Activated CD8-positive, alpha-beta memory T cell treated with anti-CD3 and anti-CD28 coated beads for 24 hours (primary cell): ENCODE data around the gene C1orf116.

ENCODE experiments used
- DNase-seq: peaks from one replicate; pipeline ENCODE4 v3.0.0-alpha.2; 2020

Gene C1orf116

DNA sequence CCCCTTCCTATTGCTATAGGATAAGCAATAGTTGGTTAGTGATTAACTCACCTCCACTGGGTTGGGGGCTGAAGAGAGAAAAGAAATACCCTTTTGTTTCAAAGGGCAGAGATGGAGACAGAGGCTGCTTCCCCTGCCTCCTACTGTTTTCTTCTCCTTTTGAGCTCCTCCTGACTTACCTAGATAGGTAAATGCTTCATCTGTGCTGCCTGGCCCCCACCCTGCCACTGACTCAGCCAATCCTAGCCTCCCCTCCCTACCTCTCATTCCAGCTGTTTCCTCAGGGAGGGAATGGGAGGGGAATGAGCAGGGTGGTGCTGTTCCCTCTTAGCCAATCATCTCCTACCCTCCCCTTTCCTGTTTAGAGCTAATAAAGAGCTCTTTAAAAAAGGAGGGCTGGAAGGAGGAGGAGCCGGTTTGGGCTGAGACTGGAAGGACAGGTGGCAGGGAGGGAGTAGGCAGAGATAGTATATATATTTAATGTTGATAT, at the start of gene C1orf116:
TSS of gene C1orf116 (minus strand) at position 229 of the 490 bp plus-strand sequence. CDS start 5,158 bp downstream, outside the sequence.
- DNase-seq: no peak

DNA sequence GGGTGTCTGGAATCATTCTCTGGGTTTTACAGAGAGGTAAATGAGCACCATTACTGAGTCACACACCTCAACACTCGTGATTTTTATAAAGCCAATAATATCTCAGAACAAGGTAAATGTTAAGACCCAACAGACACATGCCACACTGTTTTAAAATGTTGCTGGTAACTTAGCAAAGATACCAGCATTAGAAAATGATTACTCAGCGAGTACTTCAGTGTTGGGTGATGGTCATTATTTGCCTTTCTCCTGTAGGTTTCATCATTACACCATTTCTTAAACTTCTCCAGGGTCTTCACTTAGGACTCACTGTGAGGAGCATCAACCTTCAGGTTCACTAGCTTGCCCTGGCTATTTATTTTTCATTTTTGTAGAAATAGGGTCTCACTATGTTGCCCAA, 49.2 kb upstream of the C1orf116 start:
- no peak for DNase-seq

DNA sequence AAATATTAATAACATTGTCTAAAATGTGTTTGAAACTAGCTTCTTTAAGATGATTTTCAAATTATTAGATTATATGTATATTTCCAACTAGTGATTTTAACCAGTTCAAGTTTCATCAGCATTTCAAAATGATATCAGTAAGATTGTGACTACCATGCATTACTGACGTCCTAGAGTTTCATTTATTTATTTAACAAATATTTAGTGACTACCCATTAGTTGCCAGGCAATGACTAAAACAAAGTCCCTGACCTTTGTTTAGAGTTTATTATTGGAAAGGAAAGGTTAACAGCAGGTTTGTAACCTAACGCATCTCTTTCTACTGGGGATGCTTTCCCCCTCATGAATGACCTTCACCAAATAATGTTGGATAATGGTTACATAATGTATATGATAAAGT, 48.5 kb upstream of the C1orf116 start:
- no peak for DNase-seq

DNA sequence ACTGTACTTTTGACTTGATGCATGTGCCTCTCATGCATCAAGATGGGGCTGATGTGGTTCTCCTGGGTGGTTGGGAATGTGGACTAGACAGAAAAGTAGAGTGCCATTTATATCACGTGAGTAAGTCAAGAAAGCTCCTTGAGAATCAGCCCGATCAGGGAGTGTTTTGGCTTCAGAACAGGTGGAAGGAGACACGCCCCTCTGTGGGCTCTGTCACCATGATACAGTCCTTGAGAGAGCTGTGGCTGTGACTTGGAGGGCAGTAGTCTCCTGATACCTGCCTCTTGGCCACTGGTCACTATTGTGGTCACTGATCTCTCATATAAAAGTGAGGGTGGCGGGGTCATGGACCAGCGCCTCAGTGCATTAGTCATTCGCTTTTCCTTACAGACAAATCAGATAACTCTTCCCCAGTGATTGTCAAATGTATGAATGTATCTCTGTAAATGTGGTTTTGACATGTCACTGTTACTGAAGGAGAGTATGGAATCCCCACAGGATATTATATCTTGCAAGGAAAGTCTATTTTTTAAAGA, 47.2 kb upstream of the C1orf116 start:
- DNase-seq: no peak

DNA sequence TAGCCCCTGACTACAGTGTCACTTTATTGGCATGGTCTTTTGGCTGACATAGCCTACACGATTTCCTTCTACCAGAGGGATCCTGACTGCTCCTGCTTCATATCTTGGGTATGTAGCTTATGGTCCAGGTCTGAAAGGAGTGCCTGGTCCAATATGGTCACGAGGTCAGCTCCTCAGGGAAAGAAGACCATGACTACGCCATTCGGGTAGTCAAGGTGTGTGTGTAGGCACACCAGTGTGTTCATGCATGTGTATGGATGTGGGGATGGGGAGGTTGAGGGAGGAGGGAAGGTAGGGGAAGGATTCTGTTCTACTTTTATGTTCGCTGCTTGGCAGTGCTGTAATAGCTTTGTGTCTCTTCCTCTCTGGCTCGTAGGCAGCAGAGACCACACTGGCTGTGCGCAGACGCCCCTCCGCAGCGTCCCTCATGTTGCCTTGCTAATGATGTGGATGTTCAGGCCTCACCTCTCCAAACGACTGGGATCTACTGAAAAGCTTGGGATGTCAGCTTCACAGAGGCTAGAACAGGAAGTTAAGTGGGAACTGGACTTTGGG, 46.1 kb upstream of the C1orf116 start:
- DNase-seq: no peak

DNA sequence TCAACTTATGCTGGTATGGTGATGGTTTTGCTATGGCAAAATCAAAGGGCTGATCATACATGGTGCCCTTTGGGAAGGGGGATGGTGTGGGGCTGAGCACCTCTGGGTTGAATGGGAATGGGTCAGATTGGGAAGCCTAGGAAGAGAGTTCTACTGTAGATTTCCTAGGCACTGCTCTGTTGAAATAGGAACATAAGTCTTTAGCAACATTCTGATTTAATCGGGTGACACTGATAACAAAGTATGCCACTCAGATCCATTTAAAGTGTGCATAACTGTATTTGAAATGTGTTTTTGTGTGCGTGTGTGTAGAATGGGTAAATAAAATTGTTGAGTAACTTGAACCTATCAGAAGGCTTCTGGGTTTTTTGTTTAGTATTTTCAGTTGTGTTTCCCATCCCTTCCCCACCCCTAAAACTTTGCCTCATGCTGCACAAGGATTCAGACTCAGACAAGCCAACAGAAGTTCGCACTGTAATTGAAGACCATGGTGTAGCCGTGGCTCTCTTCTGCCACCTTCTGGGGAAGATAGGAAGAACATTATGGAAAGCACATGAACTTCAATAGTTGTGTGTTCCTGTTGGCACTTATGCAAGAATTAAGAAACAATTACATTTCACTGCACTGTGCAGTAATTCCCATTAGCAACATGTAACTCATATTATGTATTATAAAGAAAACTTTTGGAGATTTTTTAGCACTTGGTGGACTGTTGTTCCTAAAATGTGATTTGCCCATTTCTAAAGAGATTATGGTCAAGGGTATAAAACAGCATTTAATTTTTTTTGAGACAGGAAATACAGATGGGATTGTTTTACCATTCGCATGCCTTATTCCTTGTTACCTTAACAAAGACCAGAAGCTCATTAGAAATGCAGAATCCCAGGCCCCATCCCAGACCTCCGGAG, 45.2 kb upstream of the C1orf116 start:
- DNase-seq: peak; percentile 78

DNA sequence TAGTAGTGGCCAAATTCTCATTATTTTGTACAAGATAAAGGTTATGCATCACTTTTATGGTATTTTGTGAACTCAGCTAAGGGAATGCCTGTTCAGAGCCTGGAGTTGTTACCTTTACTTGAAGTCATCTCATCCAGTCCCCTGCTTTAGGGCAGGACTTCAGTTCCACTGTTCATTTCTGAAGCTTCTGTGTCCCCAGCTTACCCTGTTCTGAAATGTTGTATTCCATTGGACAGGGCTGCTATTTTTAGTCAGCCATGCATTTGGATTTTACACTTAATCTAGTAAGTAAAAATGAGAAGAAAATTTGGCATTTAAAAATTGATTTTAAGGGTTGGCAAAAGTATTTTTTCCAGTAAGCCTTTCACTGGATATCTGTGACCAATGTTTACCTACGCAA, 44.5 kb upstream of the C1orf116 start:
- no peak for DNase-seq

DNA sequence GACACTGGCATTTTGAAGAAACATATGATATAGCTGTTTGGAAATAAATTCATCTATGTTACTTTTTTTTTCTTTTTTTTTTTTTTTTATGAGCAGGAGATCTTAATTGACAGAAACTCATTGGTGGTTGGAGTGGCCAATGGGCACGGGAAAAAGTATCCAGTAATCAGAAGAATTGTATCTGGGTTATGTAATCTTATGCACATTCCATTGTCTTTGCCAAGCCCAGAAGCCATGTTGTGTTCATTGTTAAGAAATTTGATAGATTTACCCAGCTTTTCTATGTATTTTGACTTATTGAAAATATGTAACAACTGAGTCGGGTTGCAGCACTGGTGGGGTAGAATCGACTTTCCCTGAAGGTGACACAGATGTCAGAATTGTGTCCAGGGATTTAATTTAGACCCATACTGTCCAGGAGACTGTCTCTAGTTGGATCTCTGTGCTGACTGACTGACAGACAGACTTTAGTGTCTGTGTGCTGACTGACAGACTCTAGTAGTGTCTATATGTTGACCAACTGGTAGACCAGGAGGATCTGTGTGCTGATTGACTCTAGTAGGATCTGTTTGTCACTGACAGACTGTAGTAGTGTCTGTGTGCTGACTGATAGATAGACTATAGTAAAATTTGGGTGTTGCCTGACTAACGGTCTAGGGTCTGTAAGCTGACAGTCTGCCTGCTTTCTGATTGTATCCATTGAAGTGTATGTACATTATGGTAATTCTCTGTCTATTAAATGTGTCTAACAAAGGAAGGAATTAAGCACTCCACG, 43.8 kb upstream of the C1orf116 start:
- no peak for DNase-seq

DNA sequence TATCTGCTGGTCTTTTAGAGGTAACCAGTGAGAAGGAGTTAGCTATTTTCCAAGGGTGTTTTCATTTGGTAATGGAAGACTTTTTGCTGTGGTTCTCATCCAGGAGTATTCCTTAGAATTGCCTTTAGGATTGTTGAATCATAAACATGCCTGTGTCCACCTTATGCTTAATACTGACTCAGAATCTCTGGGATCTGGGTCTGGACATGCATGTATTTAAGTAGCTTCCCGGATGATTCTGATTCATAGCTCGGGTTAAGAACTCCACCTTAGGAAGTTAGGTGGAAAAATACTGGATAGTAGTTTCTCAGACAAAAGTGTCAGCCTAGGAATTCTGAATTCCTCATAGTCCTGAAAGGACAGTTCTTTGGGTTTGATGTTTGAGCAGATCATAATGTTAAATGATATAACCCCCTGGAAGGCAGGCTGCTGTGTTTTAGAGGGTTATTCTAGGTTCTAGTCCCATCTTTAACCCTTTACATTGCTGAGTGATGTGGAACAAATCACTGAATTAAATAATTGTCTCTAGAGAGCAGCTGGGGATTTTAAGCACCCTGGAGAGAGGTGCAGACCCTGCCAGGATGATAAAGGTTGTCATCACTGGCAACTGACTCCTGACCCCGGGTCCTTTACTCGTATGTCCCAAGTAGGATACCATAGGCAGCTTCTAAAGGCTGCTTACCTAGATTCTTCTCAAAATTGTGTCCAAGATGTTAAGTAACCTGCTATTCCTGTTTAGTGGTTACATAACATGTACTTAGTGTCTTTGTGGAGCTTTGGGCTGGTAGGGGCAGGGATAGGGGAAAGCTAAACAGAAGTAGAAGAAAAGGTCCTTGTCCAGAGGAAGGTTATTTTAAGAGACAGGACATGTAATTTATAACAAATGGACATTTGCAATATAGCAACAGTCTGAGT, 41.6 kb upstream of the C1orf116 start:
- DNase-seq: no peak

DNA sequence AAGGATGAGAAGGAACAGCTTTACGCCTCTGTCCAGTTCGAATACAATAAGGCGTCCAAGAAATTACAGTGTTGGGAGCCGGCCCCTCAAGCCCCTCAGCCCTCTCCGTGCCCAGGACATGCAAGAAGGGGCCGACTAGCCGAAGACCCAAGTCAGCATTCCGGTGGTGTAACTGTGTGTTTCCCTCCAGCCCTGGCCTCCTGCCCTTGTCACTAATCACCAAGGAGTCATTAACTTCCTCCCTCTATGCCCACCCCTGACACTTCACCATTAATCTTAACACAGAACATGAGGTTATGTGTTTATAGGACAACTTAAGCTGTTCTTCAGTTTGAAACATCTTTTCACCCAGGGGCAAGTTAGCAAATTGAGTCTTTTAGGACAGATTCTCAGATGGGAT, 39.7 kb upstream of the C1orf116 start:
- DNase-seq: no peak

DNA sequence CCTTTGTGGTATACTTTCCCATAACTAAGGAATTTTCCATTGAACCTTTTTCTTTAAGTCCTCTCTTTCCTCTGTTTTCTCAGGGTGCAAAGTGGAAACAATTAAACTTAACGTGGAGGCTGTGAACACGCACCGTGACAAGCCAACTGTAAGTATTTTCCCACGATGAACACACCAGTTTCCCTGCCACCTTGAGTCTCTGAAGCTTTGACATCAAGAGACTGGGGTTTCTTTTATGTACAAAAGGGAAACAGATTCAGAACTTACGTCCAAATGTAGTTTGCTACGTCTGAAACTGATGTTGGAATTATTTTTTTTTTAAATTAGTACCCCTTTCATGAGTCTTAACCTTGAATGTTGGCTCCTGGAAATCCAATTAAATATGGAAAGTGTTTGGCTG, 38.9 kb upstream of the C1orf116 start:
- no peak for DNase-seq

DNA sequence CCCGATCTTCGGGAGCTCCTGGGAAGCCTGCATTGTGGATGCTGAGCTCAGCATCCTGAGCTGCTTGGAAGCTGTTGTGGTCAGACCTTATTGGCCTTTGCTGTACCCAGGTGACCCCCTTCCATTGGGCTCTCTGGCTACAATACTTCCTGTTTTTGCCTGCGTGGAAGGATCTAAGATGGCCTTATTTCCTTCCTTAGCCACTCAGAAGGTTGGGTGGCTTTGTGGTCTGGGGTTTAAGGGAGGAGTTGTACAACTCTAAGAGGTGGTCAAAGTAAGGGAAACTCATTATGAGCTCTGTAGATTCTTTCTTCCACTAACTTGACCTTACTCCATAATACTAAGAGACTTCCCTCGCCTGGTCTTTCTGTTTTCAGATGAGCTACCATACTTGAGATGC, 38.3 kb upstream of the C1orf116 start:
- DNase-seq: no peak

DNA sequence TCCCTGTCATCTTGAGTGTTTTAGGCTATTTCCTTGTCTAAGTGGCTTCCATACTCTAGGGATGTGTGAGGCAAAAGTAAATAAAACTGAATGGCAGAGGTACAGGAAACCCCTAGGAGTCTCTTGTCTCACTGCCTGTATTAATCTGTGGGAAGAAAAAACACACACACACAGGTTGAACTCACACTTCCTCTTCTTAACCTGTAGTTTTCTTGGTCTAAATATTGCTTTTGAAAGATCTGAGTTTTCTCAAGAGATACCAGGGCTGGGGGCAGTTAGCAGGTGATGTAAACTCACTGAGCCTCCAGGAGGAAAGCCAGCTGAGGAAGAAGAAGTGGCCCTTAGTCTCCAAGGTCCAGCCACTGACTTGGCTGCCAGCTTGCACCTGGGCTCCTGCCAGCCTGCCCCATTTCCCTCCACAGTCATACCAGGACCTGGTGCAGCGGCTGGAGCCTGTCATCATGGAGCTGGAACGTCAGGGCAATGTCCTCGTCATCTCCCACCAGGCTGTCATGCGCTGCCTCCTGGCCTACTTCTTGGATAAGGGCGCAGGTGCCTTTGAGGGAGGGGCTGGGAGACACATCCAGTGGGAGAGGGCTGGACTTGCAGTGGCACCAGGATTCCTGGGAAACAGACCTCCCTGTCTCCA, 37.4 kb upstream of the C1orf116 start:
- no peak for DNase-seq

DNA sequence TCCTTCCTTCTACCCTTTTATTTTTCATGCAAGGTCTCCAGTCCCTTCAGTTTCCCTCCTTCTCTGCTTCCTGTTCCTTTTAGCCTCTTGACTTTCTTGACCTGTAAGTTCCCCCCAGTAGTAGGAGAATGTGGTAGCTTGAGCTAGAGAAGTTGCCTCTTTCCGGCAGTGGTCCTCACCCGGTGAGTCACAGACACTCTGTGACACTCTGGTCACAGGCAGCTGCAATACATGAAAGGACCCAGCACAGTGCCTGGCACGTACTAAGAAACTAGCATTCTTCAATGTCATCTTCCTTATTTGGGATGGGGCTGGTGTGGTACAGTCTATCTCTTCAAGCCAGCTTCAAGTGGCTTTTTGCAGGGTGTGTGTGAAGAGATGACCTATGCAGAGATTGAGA, 36.5 kb upstream of the C1orf116 start:
- DNase-seq: no peak

DNA sequence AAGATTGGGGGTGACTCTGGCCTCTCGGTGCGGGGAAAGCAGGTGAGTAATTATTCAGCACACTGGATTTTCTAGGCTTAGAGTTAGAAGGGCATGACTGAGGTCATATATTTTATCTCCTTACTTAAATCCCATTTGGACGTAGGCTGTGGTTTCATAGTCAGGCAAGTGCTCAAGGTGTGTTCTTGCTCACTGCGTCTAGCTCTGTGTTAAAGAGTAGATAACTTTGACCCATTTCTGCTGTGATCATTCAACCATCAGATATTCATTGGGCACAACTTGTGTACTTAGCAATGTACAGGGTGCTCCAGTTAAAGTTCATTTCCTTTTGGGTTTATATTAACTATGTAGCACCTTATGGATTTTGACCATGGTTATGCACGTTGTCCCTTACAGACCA, 35.1 kb upstream of the C1orf116 start:
- DNase-seq: no peak

DNA sequence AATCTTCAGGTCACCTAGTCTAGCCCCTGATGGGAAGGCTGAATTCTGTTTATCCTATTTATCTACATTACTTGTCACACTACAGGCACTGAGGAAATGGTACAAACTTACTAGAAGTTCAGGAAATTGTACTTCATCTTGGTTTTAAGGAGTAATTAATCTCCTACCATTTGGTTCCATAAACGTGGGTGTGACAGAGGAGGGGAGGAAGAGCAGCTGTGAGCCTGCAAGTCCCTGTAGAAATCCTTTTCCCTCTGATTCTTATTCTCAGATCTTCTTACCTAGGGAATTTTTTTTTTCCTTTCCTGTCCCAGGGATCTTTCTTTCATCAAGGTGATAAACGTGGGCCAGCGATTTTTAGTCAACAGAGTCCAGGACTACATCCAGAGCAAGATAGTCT, 34.6 kb upstream of the C1orf116 start:
- DNase-seq: no peak

DNA sequence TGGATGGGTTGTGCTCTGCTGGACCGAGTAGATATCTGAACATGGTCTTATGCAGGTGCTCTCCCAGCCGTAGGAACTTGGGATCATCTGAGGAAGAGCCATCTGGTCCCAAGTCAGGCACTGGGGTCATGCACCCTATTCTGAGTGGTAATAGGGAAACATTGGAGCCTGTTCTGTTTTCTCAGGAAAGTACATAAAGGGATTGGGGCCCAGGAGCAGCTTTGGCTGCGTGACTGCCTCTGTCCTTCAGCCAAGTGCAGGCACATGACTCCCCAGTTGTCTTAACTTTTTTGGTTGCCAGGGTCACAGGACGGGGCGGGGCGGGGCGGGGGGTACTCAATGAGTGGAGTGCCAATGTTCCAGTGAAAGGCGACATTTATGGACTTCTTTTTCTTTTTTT, 32.0 kb upstream of the C1orf116 start:
- DNase-seq: no peak

DNA sequence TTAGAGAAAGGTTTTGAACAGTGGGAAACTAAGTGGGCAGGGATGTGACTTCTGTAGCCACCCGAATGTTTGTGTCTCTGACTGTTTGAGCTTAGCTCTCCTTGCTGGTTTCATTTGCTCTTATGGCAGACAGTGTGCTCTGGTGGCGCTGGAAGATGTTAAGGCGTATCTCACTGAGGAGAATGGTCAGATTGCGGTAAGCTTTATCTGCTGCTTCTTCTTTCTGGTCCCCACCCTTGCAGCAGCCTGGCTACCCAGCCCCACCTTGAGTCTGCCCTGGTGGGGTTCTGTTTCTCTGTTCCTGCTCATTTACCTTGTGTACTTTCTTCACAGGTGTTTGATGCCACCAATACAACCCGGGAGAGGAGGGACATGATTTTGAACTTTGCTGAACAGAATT, 30.5 kb upstream of the C1orf116 start:
- DNase-seq: no peak

DNA sequence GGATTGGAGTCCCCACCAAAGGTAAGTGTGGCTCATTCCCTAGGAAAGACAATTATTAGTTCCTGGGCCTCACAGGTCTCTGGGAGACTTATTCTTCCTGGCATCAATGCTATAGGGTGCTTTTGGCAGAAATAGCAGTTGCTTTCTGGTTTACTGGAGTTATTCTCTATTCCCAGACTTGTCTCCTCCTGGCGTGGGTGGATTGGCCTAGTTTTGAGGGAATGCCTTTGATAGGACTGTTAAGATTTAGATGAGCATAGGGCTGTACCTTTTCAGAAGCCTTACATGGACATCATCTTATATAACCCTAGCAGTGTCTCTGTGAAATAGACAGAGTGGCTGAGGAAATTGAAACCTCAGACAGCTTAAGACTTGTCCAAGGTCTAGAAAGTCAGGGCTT, 29.5 kb upstream of the C1orf116 start:
- DNase-seq: no peak

DNA sequence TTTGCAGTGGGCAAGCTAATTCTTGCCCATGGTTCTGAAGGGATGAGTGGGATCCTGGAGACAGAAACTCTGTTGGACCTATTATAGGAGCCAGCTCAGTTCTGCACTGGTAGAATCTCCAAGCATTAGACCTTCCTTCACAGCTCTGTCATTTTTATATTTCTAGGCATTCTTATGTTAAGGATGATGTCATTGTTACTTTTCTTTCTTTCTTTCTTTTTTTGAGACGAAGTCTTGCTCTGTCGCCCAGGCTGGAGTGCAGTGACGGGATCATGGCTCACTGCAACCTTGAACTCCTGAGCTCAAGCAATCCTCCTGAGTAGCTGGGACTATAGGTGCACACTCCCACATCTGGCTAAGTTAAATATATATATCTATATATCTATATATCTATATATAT, 28.0 kb upstream of the C1orf116 start:
- no peak for DNase-seq

DNA sequence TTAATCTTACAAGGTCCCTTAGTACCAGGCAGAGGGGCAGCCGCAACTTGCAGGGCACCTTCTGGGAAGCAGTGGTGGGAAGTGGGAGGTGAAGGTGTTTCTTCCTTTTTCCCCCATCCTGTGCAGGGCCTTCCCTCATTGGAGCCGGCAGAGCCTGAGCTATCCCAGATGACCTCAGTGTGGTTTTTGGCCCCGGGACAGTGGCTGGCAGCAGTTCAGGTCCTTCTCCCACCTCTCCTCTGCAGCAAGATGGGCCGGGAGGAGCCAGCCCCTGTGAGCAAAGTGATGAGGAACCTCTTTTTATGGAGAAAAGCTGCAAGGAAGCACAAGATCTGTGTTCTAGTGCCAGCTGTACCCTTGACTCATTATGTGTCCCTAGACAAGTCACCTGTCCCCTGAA, 27.3 kb upstream of the C1orf116 start:
- DNase-seq: no peak
